H1 (cell line): ENCODE measurements around the gene OR10AD1. TPM values are rescaled to one million over a fixed set of nuclear protein-coding genes. Genes with fewer than 3 reads are reported as not detected.

Source experiments
- CHD7 ChIP-seq: fragments of 300-600 bp; sonication (generic); IDR thresholded peaks from 2 replicates; pipeline ENCODE4 v1.7.1; 2012; ENCODE audit warnings: low read length, moderate library complexity, mild to moderate bottlenecking, inconsistent platforms; ENCODE audit not compliant: insufficient replicate concordance
- HDAC6 ChIP-seq: IDR thresholded peaks from one replicate; pipeline ENCODE4 v1.7.1; 2012; ENCODE audit warnings: low read depth, mild to moderate bottlenecking, inconsistent platforms, low read length, moderate library complexity
- JUND ChIP-seq: IDR thresholded peaks from 2 replicates; pipeline ENCODE4 v1.6.1; 2011; ENCODE audit warnings: mild to moderate bottlenecking, improper control_type of control experiment, low read length
- KDM5A ChIP-seq: fragments of 200-600 bp; IDR thresholded peaks from 2 replicates; pipeline ENCODE4 v1.7.1; 2012; ENCODE audit warnings: mild to moderate bottlenecking, low read length, inconsistent platforms, mixed read lengths
- PHF8 ChIP-seq: fragments of 200-600 bp; sonication (generic); conservative IDR thresholded peaks from 2 replicates; pipeline ENCODE4 v1.7.1; 2012; ENCODE audit warnings: low read depth, mild to moderate bottlenecking, inconsistent platforms, low read length, moderate library complexity
- RFX5 ChIP-seq: IDR thresholded peaks from 2 replicates; pipeline ENCODE4 v1.6.1; 2011; ENCODE audit warnings: low read depth, low read length, improper control_type of control experiment, borderline replicate concordance
- SAP30 ChIP-seq: fragments of 300-600 bp; sonication (generic); IDR thresholded peaks from 2 replicates; pipeline ENCODE4 v1.7.1; 2012; ENCODE audit warnings: low read length, moderate library complexity, mild to moderate bottlenecking, inconsistent platforms; ENCODE audit not compliant: insufficient read depth, insufficient replicate concordance
- TAF7 ChIP-seq: optimal IDR thresholded peaks from 2 replicates; pipeline ENCODE3; 2011; ENCODE audit warnings: low read depth, mild to moderate bottlenecking, inconsistent platforms, low read length, moderate library complexity, borderline replicate concordance
- TEAD4 ChIP-seq: IDR thresholded peaks from 2 replicates; pipeline ENCODE4 v1.6.1; 2012; ENCODE audit warnings: low read depth, low read length, inconsistent platforms, mixed read lengths
- ZNF274 ChIP-seq: IDR thresholded peaks from 2 replicates; pipeline ENCODE4 v1.7.0; 2012; ENCODE audit warnings: low read length, borderline replicate concordance; ENCODE audit errors: extremely low read depth
- polyA plus RNA-seq, 7 experiments: library from polyadenylated mRNA; depleted of rRNA in 3 of 7; stranded (reverse) in 5 of 7; unstranded in 2 of 7; fragments of >200 nt in 5 of 7; fragments of 200-250 nt in 2 of 7; gene quantifications; 1 replicate in 5 of 7; 2 replicates in 1 of 7; 4 replicates in 1 of 7; pipeline versions ENCODE4 v1.2.1 to v1.2.3, GENCODE V29; 2011 to 2013; ENCODE audit warnings: missing spikeins in 2 of 7, mixed read lengths in 2 of 7
- total RNA-seq: library from RNA; stranded (reverse); fragmentation: NEBNext Ultra II Directional; extraction: Animal tissue kit (Norgen Biotek cat#: 25700); gene quantifications from 2 replicates; pipeline ENCODE4 v1.2.1, GENCODE V29; 2021
- TF ChIP-seq, protein P1 (sequence below): IDR thresholded peaks from 2 replicates; pipeline ENCODE4 v1.6.1; 2011; ENCODE audit warnings: low read length, improper control_type of control experiment

Gene OR10AD1
- total and polyA plus RNA-seq, 2 of the 8 experiments (the other 6 are each of a cell fraction or from before 2014, with no cell fraction given): not detected

DNA sequence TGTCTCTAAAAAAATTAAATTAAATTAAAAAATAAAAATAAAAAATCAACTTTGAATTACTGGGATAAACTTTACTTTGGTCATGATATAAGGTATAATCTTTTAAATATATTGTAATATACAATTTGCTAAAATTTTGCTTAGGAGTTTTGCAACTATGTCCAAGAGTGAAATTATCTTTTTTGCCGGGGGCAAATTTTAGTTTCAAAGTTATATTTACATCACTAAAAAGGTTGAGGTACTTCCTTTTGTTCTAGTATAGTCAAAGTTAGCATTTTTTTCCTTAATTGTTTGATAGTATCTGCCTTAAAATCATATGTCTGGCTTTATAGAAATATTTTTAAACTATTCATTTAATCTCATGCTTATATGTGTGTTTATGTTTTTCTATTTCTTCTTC, 17.6 kb upstream of the OR10AD1 start (continued):
- TF ChIP-seq CHD7 (no peak), SAP30 (no peak), TAF7 (no peak), PHF8 (no peak), HDAC6 (no peak), TEAD4 (no peak), ZNF274 (no peak), RFX5 (no peak), KDM5A (no peak), JUND (no peak)
- TF ChIP-seq, protein P1, sequence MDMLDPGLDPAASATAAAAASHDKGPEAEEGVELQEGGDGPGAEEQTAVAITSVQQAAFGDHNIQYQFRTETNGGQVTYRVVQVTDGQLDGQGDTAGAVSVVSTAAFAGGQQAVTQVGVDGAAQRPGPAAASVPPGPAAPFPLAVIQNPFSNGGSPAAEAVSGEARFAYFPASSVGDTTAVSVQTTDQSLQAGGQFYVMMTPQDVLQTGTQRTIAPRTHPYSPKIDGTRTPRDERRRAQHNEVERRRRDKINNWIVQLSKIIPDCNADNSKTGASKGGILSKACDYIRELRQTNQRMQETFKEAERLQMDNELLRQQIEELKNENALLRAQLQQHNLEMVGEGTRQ: no peak
